RPMI8226 (cell line): ENCODE measurements around the gene MPP2.
"Not testable (repeated sequence)": the region's sequence is repeated elsewhere in the genome, so short reads cannot be mapped to it uniquely, and the experiment has no call there.

Source experiments
- DNase-seq: peaks from one replicate; pipeline ENCODE4 v3.0.0-alpha.2; 2015

The MPP2 gene

GRCh38 chr17:43907425-43907981, at the start of gene MPP2:
Gene MPP2, minus strand, starts transcription at chr17:43907536. Its CDS starts 3,076 bp downstream, at chr17:43904460.
- DNase-seq: peak; percentile 75

- DNase-seq: no peak
These were observed 48.9 kb upstream of the MPP2 start for GRCh38 chr17:43956222-43956621.

- DNase-seq: no peak
These were observed 46.4 kb upstream of the MPP2 start, which contains the start of gene PYY for GRCh38 chr17:43953746-43954145. Gene PYY, minus strand, starts transcription at chr17:43953940. Its CDS starts 457 bp downstream, at chr17:43953483.

- no peak for DNase-seq
These were observed 45.7 kb upstream of the MPP2 start for GRCh38 chr17:43952724-43953666.

GRCh38 chr17:43952351-43952723, 45.0 kb upstream of the MPP2 start:
- DNase-seq: no peak

- DNase-seq: no peak
These were observed 44.4 kb upstream of the MPP2 start for GRCh38 chr17:43951750-43952149.

GRCh38 chr17:43950554-43950953, 43.2 kb upstream of the MPP2 start:
- DNase-seq: no peak

- no peak for DNase-seq
These were observed 42.4 kb upstream of the MPP2 start for GRCh38 chr17:43949781-43950180.

GRCh38 chr17:43946781-43947180, 39.4 kb upstream of the MPP2 start:
- DNase-seq: peak; percentile 69

GRCh38 chr17:43945074-43945829, 37.9 kb upstream of the MPP2 start:
- DNase-seq: no peak

GRCh38 chr17:43942051-43942685, 34.8 kb upstream of the MPP2 start, which contains the start of gene PPY:
Gene PPY, minus strand, starts transcription at chr17:43942476. Its CDS starts 822 bp downstream, at chr17:43941654.
- DNase-seq: no peak

- peak; percentile 59 for DNase-seq
These were observed 33.3 kb upstream of the MPP2 start for GRCh38 chr17:43940630-43941029.

GRCh38 chr17:43939886-43940285, 32.5 kb upstream of the MPP2 start:
- DNase-seq: no peak

- not testable (repeated sequence) for DNase-seq
These were observed 32.1 kb upstream of the MPP2 start for GRCh38 chr17:43939452-43939851.

- DNase-seq: no peak
These were observed 31.5 kb upstream of the MPP2 start for GRCh38 chr17:43938838-43939182.

GRCh38 chr17:43936434-43936833, 29.1 kb upstream of the MPP2 start:
- DNase-seq: no peak

GRCh38 chr17:43935926-43936261, 28.6 kb upstream of the MPP2 start:
- DNase-seq: no peak

- no peak for DNase-seq
These were observed 28.0 kb upstream of the MPP2 start for GRCh38 chr17:43935204-43935925.

- no peak for DNase-seq
These were observed 25.6 kb upstream of the MPP2 start for GRCh38 chr17:43932923-43933322.

GRCh38 chr17:43932357-43932756, 25.0 kb upstream of the MPP2 start:
- no peak for DNase-seq

- no peak for DNase-seq
These were observed 23.8 kb upstream of the MPP2 start for GRCh38 chr17:43931062-43931571.

GRCh38 chr17:43928609-43929008, 21.3 kb upstream of the MPP2 start:
- DNase-seq: no peak
